HepG2 (cell line): Measurements from ENCODE around the gene HSF4. TPM values are rescaled to one million over a fixed set of nuclear protein-coding genes. Genes with fewer than 3 reads are reported as not detected.

ENCODE experiments used
- ATAC-seq: fragments of 200-7000 bp; cut with Tn5 transposase; 3 replicates; pipeline ENCODE4 v1.9.1; 2020; ENCODE audit warnings: mild to moderate bottlenecking, moderate library complexity
- BruUV-seq: library from RNA; stranded (reverse); fragments of 400-500 nt; replicated peaks from 2 replicates; lab custom pipeline; 2021; lab: Mats Ljungman, UMichigan
- CTCF ChIA-PET: fragments of 300-600 bp; formaldehyde crosslinking; extraction: SDS; loops from one replicate; lab custom pipeline; 2021; ENCODE audit warnings: low total read pairs, inconsistent platforms, low intra/inter-chr PET ratio; lab: Yijun Ruan, JAX
- POLR2A ChIA-PET: fragments of 350-600 bp; sonication (Branson Sonifier 250); formaldehyde crosslinking; loops from one replicate; lab custom pipeline; 2020; ENCODE audit warnings: antibody characterized with exemption, inconsistent platforms; lab: Yijun Ruan, JAX
- DNase-seq: peaks from one replicate; pipeline ENCODE4 v3.0.0-alpha.2; 2015; ENCODE audit warnings: low spot score
- FAIRE-seq: peaks from 3 replicates; lab custom pipeline; 2011; peaks lifted over from hg19 to GRCh38; lab: Jason Lieb, UNC
- H2AFZ ChIP-seq: one replicate; pipeline ENCODE4 v1.6.1; 2011; ENCODE audit warnings: low read length, inconsistent platforms
- H3K27ac ChIP-seq: fragments of 300-600 bp; 3 replicates; pipeline ENCODE4 v1.8.0; 2011; ENCODE audit warnings: mixed run types, mild to moderate bottlenecking, mixed read lengths, low read length, inconsistent platforms; ENCODE audit not compliant: insufficient read depth; ENCODE audit errors: extremely low read length
- H3K27me3 ChIP-seq, 2 experiments: fragments of 200-600 bp in 1 of 2; 2 replicates in 1 of 2; 3 replicates in 1 of 2; pipeline versions ENCODE4 v1.6.0 to v1.8.0; 2011; ENCODE audit warnings: low read length in 2 of 2, mild to moderate bottlenecking in 2 of 2, moderate library complexity in 2 of 2, inconsistent platforms in 1 of 2; ENCODE audit not compliant: insufficient read depth in 2 of 2, control insufficient read depth in 1 of 2
- H3K36me3 ChIP-seq, 2 experiments: fragments of 200-600 bp in 1 of 2; replicated peaks in 1 of 2; 2 replicates in 1 of 2; 3 replicates in 1 of 2; pipeline versions ENCODE4 v1.5.1 to v1.8.0; 2011; ENCODE audit warnings: low read length in 2 of 2, inconsistent platforms in 1 of 2; ENCODE audit not compliant: insufficient read depth in 2 of 2, control insufficient read depth in 1 of 2
- H3K4me1 ChIP-seq: 2 replicates; pipeline ENCODE4 v1.5.1; 2012; ENCODE audit warnings: low read length, inconsistent platforms; ENCODE audit not compliant: insufficient read depth
- H3K4me2 ChIP-seq: 2 replicates; pipeline ENCODE4 v1.6.0; 2011; ENCODE audit warnings: low read depth, low read length, inconsistent platforms
- H3K4me3 ChIP-seq, 3 experiments: fragments of 200-600 bp in 1 of 3; sonication (generic), shearing (Covaris generic) in 1 of 3; replicated peaks in 1 of 3; 2 replicates each; pipeline ENCODE4 v1.5.1; 2011 to 2016; ENCODE audit warnings: low read length in 3 of 3, inconsistent platforms in 2 of 3, low read depth in 2 of 3, mild to moderate bottlenecking in 2 of 3, control low read depth in 1 of 3, mixed read lengths in 1 of 3; ENCODE audit not compliant: insufficient read depth in 1 of 3
- H3K79me2 ChIP-seq: one replicate; pipeline ENCODE4 v1.6.1; 2011; ENCODE audit warnings: low read length, inconsistent platforms; ENCODE audit not compliant: insufficient read depth
- H3K9ac ChIP-seq: 2 replicates; pipeline ENCODE4 v1.6.0; 2011; ENCODE audit warnings: mild to moderate bottlenecking, low read depth, low read length, inconsistent platforms; ENCODE audit not compliant: insufficient read depth
- H3K9me3 ChIP-seq: 2 replicates; pipeline ENCODE4 v1.5.1; 2012; ENCODE audit warnings: mild to moderate bottlenecking, low read length
- H4K20me1 ChIP-seq: 2 replicates; pipeline ENCODE4 v1.6.0; 2011; ENCODE audit warnings: inconsistent platforms, mild to moderate bottlenecking, low read length, moderate library complexity; ENCODE audit not compliant: insufficient read depth
- ATF4 ChIP-seq, 2 experiments: fragments of 450-650 bp in 1 of 2; sonication (generic) in 1 of 2; formaldehyde crosslinking; IDR thresholded peaks; 2 replicates each; pipeline versions ENCODE4 v1.5.0 to v1.8.0; 2020 to 2022; ENCODE audit warnings: mild to moderate bottlenecking in 1 of 2, missing genetic modification reagents in 1 of 2
- REL ChIP-seq: sonication (generic); formaldehyde crosslinking; conservative IDR thresholded peaks from 2 replicates; pipeline ENCODE4 v1.8.0; 2022; ENCODE audit warnings: mild to moderate bottlenecking, missing genetic modification reagents, moderate library complexity
- ZNF280D ChIP-seq: sonication (generic); formaldehyde crosslinking; IDR thresholded peaks from 2 replicates; pipeline ENCODE4 v1.5.1; 2020; ENCODE audit warnings: mild to moderate bottlenecking, missing genetic modification reagents
- in situ Hi-C: cut with HindIII; loops from 2 replicates; pipeline ENCODE4 v1.10.0; 2017; ENCODE audit warnings: low pct_unique_long_range_greater_than_20kb; ENCODE audit not compliant: extremely low pct_ligation_motif_present
- intact Hi-C: fragments of 100-400 bp; cut with micrococcal nuclease; formaldehyde crosslinking; loops from one replicate; pipeline ENCODE4 v1.10.0; 2022; ENCODE audit not compliant: unreplicated experiment
- polyA plus RNA-seq, 8 experiments: library from polyadenylated mRNA; depleted of rRNA in 3 of 8; stranded (reverse) in 7 of 8; unstranded in 1 of 8; fragments of >200 nt; fragmentation: Illumina TruSeq in 4 of 8; extraction: Trizol in 4 of 8; gene quantifications; 2 replicates each; pipeline versions ENCODE4 v1.2.1 to v1.2.3, GENCODE V29; 2011 to 2016; ENCODE audit warnings: low read depth in 4 of 8, missing spikeins in 1 of 8, mixed read lengths in 1 of 8; ENCODE audit not compliant: insufficient read depth in 1 of 8
- total RNA-seq, 5 experiments: library from RNA; depleted of rRNA; stranded (reverse); fragments of >200 nt; fragmentation: Illumina TruSeq; extraction: Trizol; gene quantifications; 2 replicates each; pipeline ENCODE4 v1.2.3, GENCODE V29; 2016; ENCODE audit warnings: low read depth in 1 of 5

HSF4 gene
- total and polyA plus RNA-seq, 2 of the 13 experiments (the other 11 are each of a cell fraction or from before 2014, with no cell fraction given): 3.5 to 16.9 TPM

GRCh38 chr16:67193536-67193935 is 29.0 kb downstream of the HSF4 start:
- peak overlapping the region; percentile 84 to 99 (median 97) for H3K4me3 ChIP-seq
- no peak overlapping the region for H2AFZ ChIP-seq
- DNase-seq: no peak
- in situ Hi-C loops (no loop called here), intact Hi-C loops (loop anchor here (2.0 kb wide), 1 partner anchor 53 kb away; the partner anchor contains the start of gene FHOD1)
- peaks cover 21% of the 10 kb centered on the region for H3K79me2 ChIP-seq
- POLR2A ChIA-PET: interaction anchor here (1.0 to 1.9 kb wide), 5 partner anchors 15 to 54 kb away, joined by 3 to 8 read pairs (median 6); partner anchors contain the start of genes FHOD1, NOL3 and TMEM208
- no peaks in the 10 kb centered on the region for H3K9me3 ChIP-seq
- H3K27me3 ChIP-seq: peaks cover 2 to 12% of the 10 kb centered on the region in 2 experiments; a peak in 2 of 5 replicates
- CTCF ChIA-PET: no interaction called here
- BruUV-seq: no TSS peak
- TF ChIP-seq REL (CRISPR knock-in tag) (0 out of 2 replicates have a peak, but pooled peaks have one; percentile 3), ZNF280D (0 out of 2 replicates have a peak, but pooled peaks have one; percentile 36), ATF4 (CRISPR knock-in tag; IDR thresholded peaks at IDR 0.05) (no peak)
- TF ChIP-seq, all 625 proteins: peak for 2
- Histone ChIP-seq H3K4me2 (peak overlapping the region; percentile 97), H3K4me1 (peaks cover 38% of the 10 kb centered on the region), H3K9ac (peak overlapping the region; percentile 98), H3K27ac (no peak overlapping the region), H3K36me3 (peaks cover 32 to 50% of the 10 kb centered on the region in 2 experiments), H4K20me1 (no peaks in the 10 kb centered on the region; the same call in 1 of the 2 replicates)
- ATAC-seq (no peak), FAIRE-seq (no peak)
